Heart left ventricle (tissue), 13 donors: ENCODE data around the gene STK32C.

ENCODE experiments used
- CTCF ChIP-seq, 12 donors: fragments of 200-600 bp; sonication (generic) in 4 of 12; IDR thresholded peaks; one replicate each; pipeline versions ENCODE4 v1.5.0 to v1.8.0; 2018 to 2022; ENCODE audit warnings: antibody characterized with exemption in 12 of 12, mild to moderate bottlenecking in 5 of 12
- POLR2A ChIP-seq, 2 donors: fragments of 450-650 bp; IDR thresholded peaks; one replicate each; pipeline ENCODE4 v1.6.1; 2017; ENCODE audit warnings: antibody characterized with exemption in 2 of 2, mild to moderate bottlenecking in 2 of 2, moderate library complexity in 2 of 2
- donor health status: ischemic (EF 13 %, LVEDD 7.1; RV severe dilation, severe dysfunction).
- donor health status: DM: no; HTN: yes; CAD: no.
- donor health status: DM: no; HTN: no; CAD: no.
- donor health status: ischemic (EF 25% LVEDD 6.9; RV normal size, moderate dysfunction).
- donor health status: ischemic (EF 25% LVEDD 5.7; RV mildly dilated, moderate dysfunction).
- donor health status: ischemic (EF 35%, LVEDD 5.7; RV mildly dilated, moderate dysfunction).
- donor health status: nonischemic (EF 11% LVEDD 7.7; RV severe dilation, severe dysfunction).
- donor health status: DM: yes; HTN: yes; CAD: no.
- donor health status: PGD.
- donor health status: ischemic (EF 29% LVEDD 5.4; RV normal size, mild dysfunction).
- donor health status: nonischemic (EF 23%, LVEDD 6.1; RV moderate dilation, normal function).

- TF ChIP-seq CTCF (IDR thresholded peaks at IDR 0.05) (no peak), POLR2A (IDR thresholded peaks at IDR 0.05) (no peak)
These were observed 124.7 kb downstream of the STK32C start for GRCh38 chr10:132183046-132183445.
